WTC11 (cell line): ENCODE measurements around the gene LRRC27.
"Not testable (repeated sequence)": the region's sequence is repeated elsewhere in the genome, so short reads cannot be mapped to it uniquely, and the experiment has no call there.

Source experiments
- CREB1 ChIP-seq: sonication (generic); formaldehyde crosslinking; IDR thresholded peaks from 2 replicates; pipeline ENCODE4 v1.8.0; 2023; ENCODE audit warnings: mild to moderate bottlenecking, missing genetic modification reagents
- ETV6 ChIP-seq: sonication (generic); formaldehyde crosslinking; IDR thresholded peaks from 2 replicates; pipeline ENCODE4 v1.8.1; 2022; ENCODE audit warnings: mild to moderate bottlenecking, missing genetic modification reagents
- NFE2L1 ChIP-seq: sonication (generic); formaldehyde crosslinking; IDR thresholded peaks from 2 replicates; pipeline ENCODE4 v1.8.1; 2023; ENCODE audit warnings: missing genetic modification reagents
- SOX15 ChIP-seq: fragments of 250-450 bp; sonication (Bioruptor Pico); IDR thresholded peaks from 2 replicates; pipeline ENCODE4 v1.9.0; 2021; ENCODE audit warnings: mild to moderate bottlenecking
- TEAD1 ChIP-seq: sonication (generic); formaldehyde crosslinking; IDR thresholded peaks from 2 replicates; pipeline ENCODE4 v1.8.0; 2022; ENCODE audit warnings: mild to moderate bottlenecking, missing genetic modification reagents
- ZNF138 ChIP-seq: sonication (generic); formaldehyde crosslinking; conservative IDR thresholded peaks from 2 replicates; pipeline ENCODE4 v1.8.1; 2022; ENCODE audit warnings: mild to moderate bottlenecking, moderate library complexity, missing genetic modification reagents
- ZNF263 ChIP-seq: sonication (generic); formaldehyde crosslinking; IDR thresholded peaks from 2 replicates; pipeline ENCODE4 v1.8.1; 2022; ENCODE audit warnings: low read depth, mild to moderate bottlenecking, moderate library complexity, missing genetic modification reagents
- TF ChIP-seq, protein P1 (sequence below): sonication (generic); formaldehyde crosslinking; conservative IDR thresholded peaks from 2 replicates; pipeline ENCODE4 v1.8.1; 2022; ENCODE audit warnings: mild to moderate bottlenecking, missing genetic modification reagents
- TF ChIP-seq, protein P2 (sequence below): fragments of 200-600 bp; IDR thresholded peaks from 2 replicates; pipeline ENCODE4 v1.8.0; 2022; ENCODE audit warnings: antibody characterized with exemption
- TF ChIP-seq, protein P3 (sequence below): sonication (generic); formaldehyde crosslinking; IDR thresholded peaks from 2 replicates; pipeline ENCODE4 v1.8.1; 2023; ENCODE audit warnings: mild to moderate bottlenecking, missing genetic modification reagents, moderate library complexity
- TF ChIP-seq, protein P4 (sequence below): sonication (generic); formaldehyde crosslinking; IDR thresholded peaks from 2 replicates; pipeline ENCODE4 v1.8.0; 2022; ENCODE audit warnings: mild to moderate bottlenecking, missing genetic modification reagents

DNA sequence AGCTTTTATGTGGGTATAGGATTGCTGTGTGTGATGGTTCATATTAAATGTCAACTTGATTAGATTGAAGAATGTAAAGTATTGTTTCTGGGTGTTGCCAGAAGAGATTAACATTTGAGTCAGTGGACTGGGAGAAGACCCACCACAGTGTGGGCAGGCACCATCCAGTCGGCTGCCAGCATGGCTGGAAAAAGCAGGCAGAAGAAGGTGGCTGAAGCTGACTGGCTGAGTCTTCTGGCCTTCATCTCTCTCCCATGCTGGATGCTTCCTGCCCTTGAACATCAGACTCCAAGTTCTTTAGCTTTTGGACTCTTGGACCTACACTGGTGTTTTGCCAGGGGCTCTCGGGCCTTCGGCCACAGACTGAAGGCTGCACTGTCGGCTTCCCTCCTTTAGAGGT is 49.0 kb downstream of the LRRC27 start:
- TF ChIP-seq SOX15 (CRISPR knock-in tag); TEAD1; CREB1; ZNF263 (CRISPR knock-in tag); ETV6; ZNF138 (CRISPR knock-in tag); NFE2L1 (CRISPR knock-in tag): not testable (repeated sequence)
- TF ChIP-seq, protein P1, sequence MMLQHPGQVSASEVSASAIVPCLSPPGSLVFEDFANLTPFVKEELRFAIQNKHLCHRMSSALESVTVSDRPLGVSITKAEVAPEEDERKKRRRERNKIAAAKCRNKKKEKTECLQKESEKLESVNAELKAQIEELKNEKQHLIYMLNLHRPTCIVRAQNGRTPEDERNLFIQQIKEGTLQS (CRISPR knock-in tag): not testable (repeated sequence)
- TF ChIP-seq, protein P2, sequence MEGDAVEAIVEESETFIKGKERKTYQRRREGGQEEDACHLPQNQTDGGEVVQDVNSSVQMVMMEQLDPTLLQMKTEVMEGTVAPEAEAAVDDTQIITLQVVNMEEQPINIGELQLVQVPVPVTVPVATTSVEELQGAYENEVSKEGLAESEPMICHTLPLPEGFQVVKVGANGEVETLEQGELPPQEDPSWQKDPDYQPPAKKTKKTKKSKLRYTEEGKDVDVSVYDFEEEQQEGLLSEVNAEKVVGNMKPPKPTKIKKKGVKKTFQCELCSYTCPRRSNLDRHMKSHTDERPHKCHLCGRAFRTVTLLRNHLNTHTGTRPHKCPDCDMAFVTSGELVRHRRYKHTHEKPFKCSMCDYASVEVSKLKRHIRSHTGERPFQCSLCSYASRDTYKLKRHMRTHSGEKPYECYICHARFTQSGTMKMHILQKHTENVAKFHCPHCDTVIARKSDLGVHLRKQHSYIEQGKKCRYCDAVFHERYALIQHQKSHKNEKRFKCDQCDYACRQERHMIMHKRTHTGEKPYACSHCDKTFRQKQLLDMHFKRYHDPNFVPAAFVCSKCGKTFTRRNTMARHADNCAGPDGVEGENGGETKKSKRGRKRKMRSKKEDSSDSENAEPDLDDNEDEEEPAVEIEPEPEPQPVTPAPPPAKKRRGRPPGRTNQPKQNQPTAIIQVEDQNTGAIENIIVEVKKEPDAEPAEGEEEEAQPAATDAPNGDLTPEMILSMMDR: not testable (repeated sequence)
- TF ChIP-seq, protein P3, sequence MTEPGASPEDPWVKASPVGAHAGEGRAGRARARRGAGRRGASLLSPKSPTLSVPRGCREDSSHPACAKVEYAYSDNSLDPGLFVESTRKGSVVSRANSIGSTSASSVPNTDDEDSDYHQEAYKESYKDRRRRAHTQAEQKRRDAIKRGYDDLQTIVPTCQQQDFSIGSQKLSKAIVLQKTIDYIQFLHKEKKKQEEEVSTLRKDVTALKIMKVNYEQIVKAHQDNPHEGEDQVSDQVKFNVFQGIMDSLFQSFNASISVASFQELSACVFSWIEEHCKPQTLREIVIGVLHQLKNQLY: not testable (repeated sequence)
- TF ChIP-seq, protein P4, sequence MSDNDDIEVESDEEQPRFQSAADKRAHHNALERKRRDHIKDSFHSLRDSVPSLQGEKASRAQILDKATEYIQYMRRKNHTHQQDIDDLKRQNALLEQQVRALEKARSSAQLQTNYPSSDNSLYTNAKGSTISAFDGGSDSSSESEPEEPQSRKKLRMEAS (CRISPR knock-in tag): not testable (repeated sequence)
